ENCODE data around the gene HP.

GRCh38 chr16:72022127-72022526, 32.2 kb upstream of the HP start:
- TF ChIP-seq CTCF (conservative IDR thresholded peaks at IDR 0.05): no peak
- no peak for TF ChIP-seq EZH2 (IDR thresholded peaks at IDR 0.05; ENCODE audit: low read depth)

All from PC-9 (cell line).